HG03097 (cell line): ENCODE results near the gene UBAC2.
A peak's percentile ranks its signal among the peaks of the same experiment; 100 is the strongest.

ENCODE experiments used
- ATAC-seq: cut with Tn5 transposase; IDR thresholded peaks from one replicate; pipeline ENCODE4 v1.9.1; 2021; ENCODE audit not compliant: unreplicated experiment, low FRiP score

Gene UBAC2

GRCh38 chr13:99266827-99267226 is 66.2 kb downstream of the UBAC2 start:
- ATAC-seq: no peak

- no peak for ATAC-seq
Measured at GRCh38 chr13:99267927-99268326, 67.3 kb downstream of the UBAC2 start.

- no peak for ATAC-seq
Measured at GRCh38 chr13:99268822-99269221, 68.2 kb downstream of the UBAC2 start.

GRCh38 chr13:99269627-99270241 is 69.1 kb downstream of the UBAC2 start:
- ATAC-seq: no peak

GRCh38 chr13:99270518-99270917 is 69.9 kb downstream of the UBAC2 start:
- ATAC-seq: no peak

- no peak for ATAC-seq
Measured at GRCh38 chr13:99271249-99271648, 70.6 kb downstream of the UBAC2 start.

- ATAC-seq: no peak
Measured at GRCh38 chr13:99272481-99272880, 71.8 kb downstream of the UBAC2 start.

- no peak for ATAC-seq
Measured at GRCh38 chr13:99273128-99273527, 72.5 kb downstream of the UBAC2 start.

- no peak for ATAC-seq
Measured at GRCh38 chr13:99275093-99275469, 74.4 kb downstream of the UBAC2 start.

GRCh38 chr13:99276706-99277105 is 76.1 kb downstream of the UBAC2 start:
- no peak for ATAC-seq

- no peak for ATAC-seq
Measured at GRCh38 chr13:99277629-99278028, 77.0 kb downstream of the UBAC2 start.

- ATAC-seq: no peak
Measured at GRCh38 chr13:99278200-99278599, 77.5 kb downstream of the UBAC2 start.

GRCh38 chr13:99278843-99279242 is 78.2 kb downstream of the UBAC2 start:
- no peak for ATAC-seq

- no peak for ATAC-seq
Measured at GRCh38 chr13:99279637-99280036, 79.0 kb downstream of the UBAC2 start.

- ATAC-seq: no peak
Measured at GRCh38 chr13:99280166-99280565, 79.5 kb downstream of the UBAC2 start.

- ATAC-seq: peak; percentile 54
Measured at GRCh38 chr13:99281811-99282263, 81.2 kb downstream of the UBAC2 start.

- ATAC-seq: peak; percentile 39
Measured at GRCh38 chr13:99282264-99283231, 81.9 kb downstream of the UBAC2 start.

GRCh38 chr13:99285432-99286182 is 85.0 kb downstream of the UBAC2 start:
- no peak for ATAC-seq

GRCh38 chr13:99287551-99287950 is 86.9 kb downstream of the UBAC2 start:
- no peak for ATAC-seq

- peak; percentile 68 for ATAC-seq
Measured at GRCh38 chr13:99288089-99288488, 87.4 kb downstream of the UBAC2 start.

- ATAC-seq: no peak
Measured at GRCh38 chr13:99289271-99289670, 88.6 kb downstream of the UBAC2 start.
